22Rv1 (cell line): ENCODE data around the gene GATAD2A.

Experiments used
- CTCF ChIP-seq: fragments of 450-650 bp; IDR thresholded peaks from 2 replicates; pipeline ENCODE4 v1.5.1; 2017; ENCODE audit warnings: mild to moderate bottlenecking
- ZFX ChIP-seq: fragments of 450-650 bp; IDR thresholded peaks from 2 replicates; pipeline ENCODE4 v1.6.1; 2017; ENCODE audit warnings: antibody characterized with exemption, borderline replicate concordance

GRCh38 chr19:19420570-19421298, 15.3 kb downstream of the GATAD2A start:
- TF ChIP-seq CTCF (no peak), ZFX (no peak)
